GM18873 (cell line): ENCODE results near the gene BCKDK.
A peak's percentile ranks its signal among the peaks of the same experiment; 100 is the strongest.

Experiments used
- ATAC-seq: cut with Tn5 transposase; IDR thresholded peaks from one replicate; pipeline ENCODE4 v1.9.1; 2021; ENCODE audit warnings: mild to moderate bottlenecking, moderate library complexity, moderate number of reproducible peaks; ENCODE audit not compliant: unreplicated experiment, low FRiP score

BCKDK gene

DNA sequence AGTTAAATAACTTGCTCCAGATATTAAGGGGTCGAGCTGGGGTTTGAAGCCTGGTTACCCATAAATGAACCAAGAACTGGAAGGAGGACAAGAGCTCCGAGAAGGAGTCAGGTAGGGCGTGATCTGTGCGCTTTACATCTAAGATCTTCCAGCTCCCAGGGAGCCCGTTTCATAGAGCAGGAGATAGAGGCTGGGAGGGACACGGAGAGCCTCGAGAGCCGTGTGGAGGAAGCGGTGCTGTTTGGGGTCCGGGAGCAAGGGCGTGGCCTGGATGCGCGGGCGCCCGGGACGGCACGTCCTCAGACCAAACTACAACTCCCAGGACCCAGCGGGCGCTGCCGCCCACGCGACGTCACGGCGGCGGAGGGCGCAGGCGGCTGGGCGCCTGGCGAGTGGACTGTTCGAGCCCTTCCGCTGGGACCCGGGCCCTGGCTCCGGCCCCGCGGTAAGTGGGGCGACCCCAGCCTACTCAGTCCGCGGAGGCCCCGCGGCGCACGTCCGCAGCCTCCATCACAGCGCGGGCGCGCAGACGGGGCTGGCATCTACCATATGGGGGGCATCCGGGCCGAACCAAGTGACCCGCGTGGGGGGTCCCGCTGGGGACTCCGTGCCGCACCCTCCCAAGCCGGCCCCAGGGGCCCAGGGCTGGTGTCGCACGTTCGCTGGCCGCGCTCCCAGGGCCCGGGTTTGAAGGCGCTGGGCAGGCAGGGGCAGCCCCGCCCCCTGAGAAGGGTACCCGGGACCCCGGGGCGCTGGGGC is at the start of gene BCKDK:
TSS of gene BCKDK (plus strand) at position 352 of the 759 bp plus-strand sequence. CDS start 838 bp downstream, outside the sequence.
- ATAC-seq = no peak

DNA sequence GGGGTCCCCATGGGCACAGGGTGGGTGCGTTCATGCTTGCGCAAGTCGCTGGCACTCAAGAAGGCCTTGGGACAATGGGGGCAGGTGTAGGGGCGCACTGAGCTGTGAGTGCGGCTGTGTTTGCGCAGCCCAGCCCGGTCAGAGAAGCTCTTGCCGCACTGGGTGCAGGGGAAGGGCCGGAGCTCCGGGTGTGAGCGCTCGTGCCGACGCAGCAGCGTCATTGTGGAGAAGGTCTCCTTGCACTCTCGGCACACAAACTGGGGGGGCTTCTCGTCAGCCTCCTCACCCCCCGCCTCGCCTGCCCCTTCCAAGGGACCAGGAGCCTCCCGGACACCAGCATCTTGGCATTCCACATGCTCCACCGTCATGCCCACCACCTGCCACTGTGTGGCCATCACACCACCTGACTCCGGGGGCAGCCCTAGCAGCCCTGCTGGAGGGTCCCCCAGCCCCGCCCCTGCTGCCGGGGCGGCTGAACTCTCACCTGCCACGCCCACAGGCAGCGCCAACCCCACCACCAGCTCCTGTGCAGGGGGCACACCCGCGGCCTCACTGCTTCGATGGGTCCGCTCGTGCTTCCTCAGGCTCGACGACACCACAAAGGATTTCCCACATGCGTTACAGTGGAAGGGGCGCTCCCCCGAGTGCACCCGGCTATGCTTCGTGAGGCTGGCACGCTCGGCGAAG is 46.9 kb upstream of the BCKDK start:
- ATAC-seq = no peak

DNA sequence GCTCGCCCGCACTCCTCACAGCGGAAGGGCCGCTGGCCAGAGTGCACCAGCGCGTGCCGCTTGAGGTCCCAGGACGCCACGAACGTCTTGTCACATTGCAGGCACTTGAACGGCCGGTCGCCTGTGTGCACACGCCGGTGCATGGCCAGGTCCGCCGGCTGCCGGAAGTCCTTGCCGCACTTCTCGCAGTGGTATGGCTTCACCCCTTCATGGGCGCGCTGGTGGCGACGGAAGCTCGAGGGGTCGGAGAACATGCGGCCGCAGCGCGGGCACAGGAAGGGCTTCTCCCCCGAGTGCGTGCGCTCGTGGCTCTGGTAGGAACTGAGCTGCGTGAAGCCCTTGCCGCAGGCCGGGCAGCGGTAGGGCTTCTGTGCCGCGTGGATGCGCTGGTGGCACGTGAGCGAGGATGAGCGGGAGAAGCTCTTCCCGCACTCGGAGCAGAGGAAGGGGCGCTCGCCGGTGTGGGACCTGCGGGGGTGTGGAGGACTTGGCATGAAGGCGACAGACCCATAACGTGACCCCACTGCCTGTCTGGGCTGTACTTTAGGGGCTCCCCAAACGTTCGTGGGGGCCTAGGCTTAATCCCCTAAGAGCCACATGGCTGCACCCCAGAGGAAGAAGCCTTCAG is 46.3 kb upstream of the BCKDK start:
- ATAC-seq = no peak

DNA sequence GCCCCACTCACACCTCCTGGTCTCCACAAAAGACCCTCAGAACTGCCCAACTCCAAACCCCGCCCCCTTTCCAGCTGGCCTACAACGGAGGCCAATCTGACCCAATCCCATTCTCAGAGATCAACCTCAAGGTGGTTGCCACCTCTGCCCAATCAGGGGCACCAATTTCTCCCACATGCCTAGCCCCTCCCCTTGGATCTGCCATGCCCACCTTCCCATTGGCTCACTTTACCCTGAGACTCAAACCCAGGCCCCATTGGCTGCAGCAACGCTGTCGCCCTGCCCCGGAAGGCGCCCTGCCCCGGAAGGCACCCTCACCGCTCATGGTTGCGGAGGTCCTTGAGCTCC is 44.7 kb upstream of the BCKDK start:
- no peak for ATAC-seq

DNA sequence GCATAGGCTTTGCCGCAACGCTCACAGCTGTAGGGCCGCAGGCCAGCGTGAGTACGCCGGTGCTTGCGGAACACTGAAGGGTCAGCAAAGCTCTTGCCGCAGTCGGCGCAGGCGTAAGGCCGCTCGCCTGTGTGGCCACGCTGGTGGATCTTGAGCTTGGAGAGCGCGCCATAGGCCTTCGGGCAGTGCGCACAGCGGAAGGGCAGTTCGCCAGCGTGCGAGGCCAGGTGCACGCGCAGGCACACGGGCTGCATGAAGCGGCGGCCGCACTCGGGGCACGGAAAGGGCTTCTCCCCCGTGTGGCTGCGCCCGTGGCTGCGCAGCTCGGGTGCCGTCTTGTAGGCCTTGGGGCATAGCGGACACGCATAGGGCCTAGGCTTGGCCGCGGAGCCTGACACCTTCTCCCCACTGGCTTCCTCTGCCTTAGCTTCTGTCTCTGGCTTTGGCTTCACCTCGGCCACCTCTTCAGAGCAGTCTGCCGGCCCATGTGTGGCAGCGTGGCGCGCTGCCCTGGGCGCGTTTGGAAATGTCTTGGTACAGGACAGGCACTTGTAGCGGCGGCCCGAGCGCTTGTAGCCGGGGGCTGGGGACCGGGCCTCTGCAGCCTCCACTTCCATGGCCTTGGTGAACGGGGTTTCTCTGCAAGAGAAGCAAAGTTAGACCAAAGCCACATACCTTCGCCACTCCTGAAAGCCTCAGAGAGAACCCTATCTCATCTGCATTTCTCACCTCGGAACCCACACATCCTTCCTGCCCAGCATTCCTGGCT is 44.2 kb upstream of the BCKDK start:
- ATAC-seq = no peak

DNA sequence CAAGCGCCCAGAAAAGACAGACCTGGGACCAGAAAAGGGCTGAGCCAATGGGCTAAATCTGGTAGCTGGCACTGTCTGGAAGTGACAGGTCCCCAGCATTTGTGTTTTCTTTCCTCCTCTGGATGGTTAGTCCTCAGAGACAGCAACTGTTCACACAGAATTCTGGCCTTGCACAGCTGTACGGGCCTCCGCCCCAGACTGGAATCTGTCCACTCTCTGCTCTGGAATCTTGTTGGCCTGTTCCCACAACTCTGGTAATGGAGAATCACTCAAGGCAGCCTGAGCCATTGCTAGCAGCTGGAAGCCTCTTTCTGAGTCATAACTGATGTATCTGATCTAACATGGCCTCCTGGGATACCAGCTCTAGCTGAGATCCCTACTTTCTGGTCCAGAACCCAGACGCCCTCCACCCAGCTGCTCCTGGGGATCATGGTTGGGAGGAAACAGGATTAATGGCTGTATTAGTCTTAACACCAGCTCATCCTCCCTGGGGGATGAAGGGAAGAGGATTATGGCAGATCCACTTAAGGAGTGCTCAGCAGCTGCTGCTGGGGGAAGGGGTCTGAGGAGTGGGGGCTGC is 43.2 kb upstream of the BCKDK start:
- no peak for ATAC-seq

DNA sequence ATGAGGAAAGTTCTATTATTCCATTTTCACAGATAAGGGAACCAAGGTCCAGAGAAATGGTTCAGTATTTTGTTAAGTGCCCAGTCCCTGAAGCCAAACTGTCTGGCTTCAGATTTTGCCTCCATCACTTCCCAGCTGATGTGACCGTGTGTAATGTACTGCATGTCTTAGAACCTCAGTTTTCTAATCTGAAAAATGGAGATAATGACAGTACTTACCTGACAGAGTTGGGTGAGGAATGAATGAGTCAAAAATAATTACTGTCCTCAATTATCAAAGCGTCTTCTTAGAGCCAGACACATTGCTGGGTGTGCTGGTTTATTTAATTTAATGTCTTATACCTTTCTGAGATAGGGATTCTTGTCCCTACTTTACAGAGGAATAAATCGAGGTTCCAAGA is 40.8 kb upstream of the BCKDK start:
- no peak for ATAC-seq

DNA sequence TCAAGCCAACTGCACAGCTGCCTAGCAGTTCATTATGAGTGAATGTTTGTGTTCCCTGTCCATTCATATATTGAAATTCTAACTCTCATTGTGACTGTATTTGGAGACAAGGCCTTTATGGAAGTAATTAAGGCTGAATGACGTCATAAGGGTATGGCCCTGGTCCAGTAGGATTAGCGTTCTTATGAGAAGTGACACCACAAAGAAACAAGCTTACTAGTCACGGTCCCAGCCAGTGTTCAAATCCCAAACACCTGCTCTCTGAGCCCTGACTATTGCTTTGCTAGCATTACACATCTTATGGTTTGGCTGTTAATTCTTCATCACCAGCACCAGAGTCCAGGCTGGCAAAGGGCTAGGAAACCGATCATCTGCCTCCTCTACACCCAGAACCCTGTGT is 36.3 kb upstream of the BCKDK start:
- no peak for ATAC-seq

DNA sequence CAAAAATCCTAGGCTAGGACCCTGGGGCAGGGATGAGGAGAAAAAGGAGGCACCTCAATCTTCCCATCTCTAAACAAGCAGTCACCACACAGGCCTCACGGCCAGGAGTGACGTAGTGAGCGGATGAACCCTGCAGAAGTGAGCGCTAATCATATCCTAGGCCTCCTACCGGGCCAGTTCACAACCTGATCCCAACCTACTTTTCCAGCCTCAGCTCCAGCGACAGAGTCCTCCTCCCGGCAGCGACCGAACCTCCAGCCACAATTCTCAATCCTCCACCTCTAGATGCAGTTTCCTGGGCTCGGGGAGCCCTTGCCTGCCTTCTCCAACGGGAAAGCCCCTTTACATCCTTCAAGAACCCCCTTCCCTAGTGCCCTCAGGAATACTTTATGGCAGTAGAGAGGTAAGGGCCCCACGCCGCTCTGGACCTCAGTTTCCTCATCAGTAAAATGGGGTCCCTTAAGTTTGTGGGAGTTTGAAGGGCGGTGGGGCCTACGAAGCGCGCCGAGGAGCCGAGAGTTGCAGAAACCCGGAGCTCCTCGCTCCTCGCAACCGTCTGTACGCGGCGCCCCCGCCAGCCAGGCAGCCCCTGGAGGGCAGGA is 35.5 kb upstream of the BCKDK start:
- no peak for ATAC-seq

DNA sequence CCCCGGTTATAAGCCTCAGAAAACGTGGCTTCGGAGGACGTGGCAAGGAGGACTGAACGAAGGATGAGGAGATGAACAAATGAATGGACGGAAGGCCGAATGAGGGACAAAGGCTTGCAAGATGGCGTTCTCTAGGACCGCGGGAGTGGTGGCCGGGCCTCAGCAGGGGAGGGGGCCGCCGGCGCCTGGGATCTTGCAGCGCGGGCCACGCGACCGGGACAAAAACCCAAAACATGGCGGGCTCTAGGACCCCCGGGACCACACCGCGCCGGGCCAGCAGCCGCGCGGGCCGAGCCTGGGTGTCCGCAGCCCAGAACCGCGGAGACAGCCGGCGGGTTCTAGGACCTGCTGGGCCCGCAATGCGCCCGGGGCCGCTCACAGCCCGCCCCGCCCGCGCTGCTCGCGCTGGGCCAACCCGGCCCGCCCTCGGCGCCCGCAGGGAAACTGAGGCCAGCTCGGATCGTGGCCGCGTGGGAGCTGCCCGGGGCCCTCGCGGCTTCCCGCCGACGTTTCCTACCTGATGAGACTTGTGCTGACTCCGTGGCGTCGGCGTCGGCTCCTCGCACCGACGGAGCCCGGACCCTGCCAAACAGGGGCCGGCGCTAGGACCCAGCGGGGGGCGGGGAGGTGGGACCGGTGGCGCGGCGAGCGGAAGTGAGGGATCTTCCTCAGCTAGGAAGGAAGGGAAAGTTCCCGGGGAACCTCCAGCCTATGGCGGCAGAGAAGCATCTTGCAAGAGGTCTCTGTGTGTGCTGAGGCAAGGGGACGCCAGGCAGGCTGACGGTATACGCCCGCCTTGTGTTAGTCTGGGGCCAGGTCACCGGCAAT is 34.8 kb upstream of the BCKDK start:
- ATAC-seq = peak; percentile 46

DNA sequence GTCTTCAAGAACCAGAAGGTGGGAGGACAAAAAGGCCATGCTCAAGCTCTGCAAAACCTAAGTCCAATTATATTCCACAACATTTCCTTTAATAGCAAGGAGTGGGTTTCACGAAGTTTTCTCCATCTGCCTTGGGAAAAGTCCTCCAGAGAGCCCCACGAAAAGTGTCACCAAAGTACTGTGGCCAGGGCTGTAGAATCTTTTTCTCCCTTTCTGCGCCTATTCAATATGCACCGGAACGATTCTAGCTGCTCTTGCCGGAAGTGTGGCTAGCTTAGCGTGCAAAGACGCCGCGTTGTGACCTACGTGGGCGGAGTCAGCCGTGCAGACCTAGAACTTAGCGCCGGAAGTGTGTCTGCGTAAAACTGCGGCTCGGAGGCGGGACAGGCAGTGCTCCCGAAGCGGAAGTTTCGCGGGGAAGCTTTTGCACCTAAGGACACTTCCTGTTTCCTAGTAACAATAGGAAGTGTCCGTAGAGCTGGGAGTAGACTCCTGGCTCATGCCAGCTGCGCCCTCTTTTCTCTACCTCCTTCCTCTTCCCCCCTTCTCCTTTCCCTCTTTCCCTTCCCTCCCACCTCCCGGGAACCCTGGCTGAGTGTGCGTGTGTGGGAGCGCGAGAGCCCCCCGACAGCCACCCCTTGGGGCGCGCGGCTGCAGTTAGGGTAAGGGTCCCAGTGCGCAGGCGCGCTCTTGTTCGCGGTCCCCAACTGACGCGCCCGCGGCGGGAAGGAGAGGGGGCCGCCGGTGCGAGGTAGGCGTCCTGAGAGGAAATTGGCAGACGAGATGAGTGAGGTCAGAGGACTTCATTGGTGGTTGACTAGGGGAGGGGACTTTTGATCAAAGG is 34.0 kb upstream of the BCKDK start, which contains the start of the genes ZNF646 and ZNF668:
TSS of gene ZNF646 (plus strand) at position 453 of the 844 bp plus-strand sequence. CDS start 1,903 bp downstream, outside the sequence.
TSS of gene ZNF668 (minus strand) at position 271 of the 844 bp plus-strand sequence. CDS start 9,781 bp downstream, outside the sequence.
- peak; percentile 61 for ATAC-seq

DNA sequence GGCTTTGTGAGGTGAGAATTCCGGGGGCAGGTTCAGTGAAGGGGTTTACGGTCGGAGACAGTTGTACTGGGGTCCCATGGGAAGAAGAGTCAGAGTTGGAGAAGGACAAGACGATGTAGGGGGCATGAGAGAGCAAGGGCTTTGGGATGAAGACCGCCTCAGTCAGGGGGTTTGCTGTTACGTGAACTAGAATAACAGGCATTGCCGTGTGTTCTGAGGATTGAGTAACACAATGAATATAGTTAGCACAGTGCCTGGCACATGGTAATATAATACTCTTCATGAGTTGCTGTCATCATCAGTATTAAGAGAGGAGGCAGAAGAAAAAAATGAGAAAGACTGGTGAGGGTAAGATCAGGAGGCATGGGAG is 33.4 kb upstream of the BCKDK start:
- ATAC-seq = no peak

DNA sequence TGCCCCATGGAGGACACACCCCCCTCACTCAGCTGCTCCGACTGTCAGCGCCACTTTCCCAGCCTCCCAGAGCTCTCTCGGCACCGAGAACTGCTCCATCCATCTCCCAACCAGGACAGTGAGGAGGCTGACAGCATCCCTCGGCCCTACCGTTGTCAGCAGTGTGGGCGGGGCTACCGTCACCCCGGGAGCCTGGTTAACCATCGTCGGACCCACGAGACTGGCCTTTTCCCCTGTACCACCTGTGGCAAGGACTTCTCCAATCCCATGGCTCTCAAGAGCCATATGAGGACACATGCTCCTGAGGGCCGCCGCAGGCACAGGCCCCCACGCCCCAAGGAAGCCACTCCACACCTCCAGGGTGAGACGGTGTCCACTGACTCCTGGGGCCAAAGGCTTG is 31.9 kb upstream of the BCKDK start:
- no peak for ATAC-seq

DNA sequence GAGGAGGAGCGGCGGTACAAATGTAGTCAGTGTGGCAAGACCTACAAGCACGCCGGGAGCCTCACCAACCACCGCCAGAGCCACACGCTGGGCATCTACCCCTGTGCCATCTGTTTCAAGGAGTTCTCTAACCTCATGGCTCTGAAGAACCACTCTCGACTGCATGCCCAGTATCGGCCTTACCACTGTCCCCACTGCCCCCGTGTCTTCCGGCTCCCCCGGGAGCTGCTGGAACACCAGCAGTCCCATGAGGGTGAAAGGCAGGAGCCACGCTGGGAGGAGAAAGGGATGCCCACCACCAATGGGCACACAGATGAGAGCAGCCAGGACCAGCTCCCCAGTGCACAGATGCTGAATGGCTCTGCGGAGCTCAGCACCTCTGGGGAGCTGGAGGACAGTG is 31.2 kb upstream of the BCKDK start:
- no peak for ATAC-seq

DNA sequence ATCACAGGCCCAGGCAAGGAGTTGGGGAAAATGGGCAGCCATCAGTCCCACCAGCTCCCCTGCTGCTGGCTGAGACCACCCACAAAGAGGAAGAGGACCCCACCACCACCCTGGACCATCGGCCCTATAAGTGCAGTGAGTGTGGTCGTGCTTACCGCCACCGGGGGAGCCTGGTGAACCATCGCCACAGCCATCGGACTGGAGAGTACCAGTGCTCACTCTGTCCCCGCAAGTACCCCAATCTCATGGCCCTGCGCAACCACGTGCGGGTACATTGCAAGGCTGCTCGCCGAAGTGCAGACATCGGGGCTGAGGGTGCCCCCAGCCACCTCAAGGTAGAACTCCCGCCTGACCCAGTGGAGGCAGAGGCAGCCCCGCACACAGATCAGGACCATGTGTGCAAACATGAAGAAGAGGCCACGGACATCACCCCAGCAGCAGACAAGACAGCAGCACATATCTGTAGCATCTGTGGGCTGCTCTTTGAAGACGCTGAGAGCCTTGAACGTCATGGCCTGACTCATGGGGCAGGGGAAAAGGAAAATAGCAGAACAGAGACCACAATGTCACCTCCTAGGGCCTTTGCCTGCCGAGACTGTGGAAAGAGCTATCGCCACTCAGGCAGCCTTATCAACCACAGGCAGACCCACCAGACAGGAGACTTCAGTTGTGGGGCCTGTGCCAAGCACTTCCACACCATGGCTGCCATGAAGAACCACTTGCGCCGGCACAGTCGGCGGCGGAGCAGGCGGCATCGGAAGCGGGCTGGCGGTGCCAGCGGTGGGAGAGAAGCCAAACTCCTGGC is 30.4 kb upstream of the BCKDK start:
- no peak for ATAC-seq

DNA sequence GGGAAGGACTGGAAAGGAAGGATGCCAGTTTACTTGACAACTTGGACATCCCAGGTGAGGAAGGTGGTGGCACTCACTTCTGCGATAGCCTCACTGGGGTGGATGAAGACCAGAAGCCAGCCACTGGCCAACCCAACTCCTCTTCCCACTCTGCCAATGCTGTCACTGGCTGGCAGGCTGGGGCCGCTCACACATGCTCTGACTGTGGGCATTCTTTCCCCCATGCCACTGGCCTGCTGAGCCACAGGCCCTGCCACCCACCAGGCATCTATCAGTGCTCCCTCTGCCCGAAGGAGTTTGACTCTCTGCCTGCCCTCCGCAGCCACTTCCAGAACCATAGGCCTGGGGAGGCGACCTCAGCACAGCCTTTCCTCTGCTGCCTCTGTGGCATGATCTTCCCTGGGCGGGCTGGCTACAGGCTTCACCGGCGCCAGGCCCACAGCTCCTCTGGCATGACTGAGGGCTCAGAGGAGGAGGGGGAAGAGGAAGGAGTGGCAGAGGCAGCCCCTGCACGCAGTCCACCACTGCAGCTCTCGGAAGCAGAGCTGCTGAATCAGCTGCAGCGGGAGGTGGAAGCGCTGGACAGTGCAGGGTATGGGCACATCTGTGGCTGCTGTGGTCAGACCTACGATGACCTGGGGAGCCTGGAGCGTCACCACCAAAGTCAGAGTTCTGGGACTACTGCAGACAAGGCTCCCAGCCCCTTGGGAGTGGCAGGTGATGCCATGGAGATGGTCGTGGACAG is 29.4 kb upstream of the BCKDK start:
- no peak for ATAC-seq
